ENCODE measurements around the gene UTP14C. TPM values are rescaled to one million over a fixed set of nuclear protein-coding genes. Genes with fewer than 3 reads are reported as not detected.
A peak's percentile ranks its signal among the peaks of the same experiment; 100 is the strongest.

UTP14C gene
- total and polyA plus RNA-seq, 2 of the 13 experiments (the other 11 are each of a cell fraction or from before 2014, with no cell fraction given) = 8.8 to 12.2 TPM

DNA sequence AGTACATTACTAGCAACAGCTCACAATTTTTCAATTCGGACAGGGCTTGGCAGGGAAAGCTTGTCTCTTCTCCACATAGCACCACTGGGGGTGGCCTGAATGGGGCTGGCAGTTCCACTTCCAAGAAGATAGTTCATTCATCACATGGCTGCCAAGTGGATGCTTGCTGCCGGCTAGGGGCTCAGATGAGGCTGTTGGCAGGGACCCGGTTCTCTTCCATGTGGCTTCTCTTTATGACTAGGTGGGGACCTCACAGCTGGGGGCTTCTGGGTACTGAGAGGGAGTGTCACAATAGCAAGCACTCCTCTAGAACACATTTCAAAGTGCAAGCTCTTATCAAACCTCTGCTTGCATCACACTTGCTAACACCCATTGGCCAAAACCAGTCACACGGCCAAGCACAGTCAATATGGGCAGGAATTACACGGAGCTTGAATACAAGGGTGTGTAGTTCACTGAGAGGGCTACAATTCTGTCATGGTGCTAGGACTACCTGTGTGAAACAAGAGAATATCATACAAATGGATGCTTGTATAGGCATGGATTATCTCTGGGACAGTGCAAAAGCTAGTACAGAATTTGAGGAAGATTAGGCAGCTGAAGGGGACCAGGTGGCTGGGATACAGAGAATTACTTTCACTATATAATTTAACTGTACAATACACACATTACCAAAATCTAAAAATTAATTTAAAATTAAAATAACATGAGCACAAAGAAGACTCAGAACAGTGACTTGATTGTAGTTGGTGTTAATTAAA is 45.5 kb upstream of the UTP14C start (continued):
- TF ChIP-seq, protein P1, sequence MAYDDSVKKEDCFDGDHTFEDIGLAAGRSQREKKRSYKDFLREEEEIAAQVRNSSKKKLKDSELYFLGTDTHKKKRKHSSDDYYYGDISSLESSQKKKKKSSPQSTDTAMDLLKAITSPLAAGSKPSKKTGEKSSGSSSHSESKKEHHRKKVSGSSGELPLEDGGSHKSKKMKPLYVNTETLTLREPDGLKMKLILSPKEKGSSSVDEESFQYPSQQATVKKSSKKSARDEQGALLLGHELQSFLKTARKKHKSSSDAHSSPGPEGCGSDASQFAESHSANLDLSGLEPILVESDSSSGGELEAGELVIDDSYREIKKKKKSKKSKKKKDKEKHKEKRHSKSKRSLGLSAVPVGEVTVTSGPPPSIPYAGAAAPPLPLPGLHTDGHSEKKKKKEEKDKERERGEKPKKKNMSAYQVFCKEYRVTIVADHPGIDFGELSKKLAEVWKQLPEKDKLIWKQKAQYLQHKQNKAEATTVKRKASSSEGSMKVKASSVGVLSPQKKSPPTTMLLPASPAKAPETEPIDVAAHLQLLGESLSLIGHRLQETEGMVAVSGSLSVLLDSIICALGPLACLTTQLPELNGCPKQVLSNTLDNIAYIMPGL (CRISPR knock-in tag; IDR thresholded peaks at IDR 0.05; ENCODE audit: borderline replicate concordance in 1 of 2, low read depth in 1 of 2) = 0 out of 4 replicates have a peak, but pooled peaks of 1 of the 2 experiments have one; percentile 28
- TF ChIP-seq, protein P2, sequence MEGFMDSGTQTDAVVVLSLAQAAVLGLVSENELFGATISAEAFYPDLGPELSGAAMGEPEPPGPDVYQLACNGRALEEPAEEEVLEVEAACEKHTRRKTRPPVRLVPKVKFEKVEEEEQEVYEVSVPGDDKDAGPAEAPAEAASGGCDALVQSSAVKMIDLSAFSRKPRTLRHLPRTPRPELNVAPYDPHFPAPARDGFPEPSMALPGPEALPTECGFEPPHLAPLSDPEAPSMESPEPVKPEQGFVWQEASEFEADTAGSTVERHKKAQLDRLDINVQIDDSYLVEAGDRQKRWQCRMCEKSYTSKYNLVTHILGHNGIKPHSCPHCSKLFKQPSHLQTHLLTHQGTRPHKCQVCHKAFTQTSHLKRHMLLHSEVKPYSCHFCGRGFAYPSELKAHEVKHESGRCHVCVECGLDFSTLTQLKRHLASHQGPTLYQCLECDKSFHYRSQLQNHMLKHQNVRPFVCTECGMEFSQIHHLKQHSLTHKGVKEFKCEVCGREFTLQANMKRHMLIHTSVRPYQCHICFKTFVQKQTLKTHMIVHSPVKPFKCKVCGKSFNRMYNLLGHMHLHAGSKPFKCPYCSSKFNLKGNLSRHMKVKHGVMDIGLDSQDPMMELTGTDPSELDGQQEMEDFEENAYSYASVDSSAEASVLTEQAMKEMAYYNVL (CRISPR knock-in tag; IDR thresholded peaks at IDR 0.05; ENCODE audit: borderline replicate concordance) = no peak
- TF ChIP-seq AHDC1 (CRISPR knock-in tag; IDR thresholded peaks at IDR 0.05; ENCODE audit: borderline replicate concordance) = 0 out of 2 replicates have a peak, but pooled peaks have one; percentile 15
- TF ChIP-seq, protein P3, sequence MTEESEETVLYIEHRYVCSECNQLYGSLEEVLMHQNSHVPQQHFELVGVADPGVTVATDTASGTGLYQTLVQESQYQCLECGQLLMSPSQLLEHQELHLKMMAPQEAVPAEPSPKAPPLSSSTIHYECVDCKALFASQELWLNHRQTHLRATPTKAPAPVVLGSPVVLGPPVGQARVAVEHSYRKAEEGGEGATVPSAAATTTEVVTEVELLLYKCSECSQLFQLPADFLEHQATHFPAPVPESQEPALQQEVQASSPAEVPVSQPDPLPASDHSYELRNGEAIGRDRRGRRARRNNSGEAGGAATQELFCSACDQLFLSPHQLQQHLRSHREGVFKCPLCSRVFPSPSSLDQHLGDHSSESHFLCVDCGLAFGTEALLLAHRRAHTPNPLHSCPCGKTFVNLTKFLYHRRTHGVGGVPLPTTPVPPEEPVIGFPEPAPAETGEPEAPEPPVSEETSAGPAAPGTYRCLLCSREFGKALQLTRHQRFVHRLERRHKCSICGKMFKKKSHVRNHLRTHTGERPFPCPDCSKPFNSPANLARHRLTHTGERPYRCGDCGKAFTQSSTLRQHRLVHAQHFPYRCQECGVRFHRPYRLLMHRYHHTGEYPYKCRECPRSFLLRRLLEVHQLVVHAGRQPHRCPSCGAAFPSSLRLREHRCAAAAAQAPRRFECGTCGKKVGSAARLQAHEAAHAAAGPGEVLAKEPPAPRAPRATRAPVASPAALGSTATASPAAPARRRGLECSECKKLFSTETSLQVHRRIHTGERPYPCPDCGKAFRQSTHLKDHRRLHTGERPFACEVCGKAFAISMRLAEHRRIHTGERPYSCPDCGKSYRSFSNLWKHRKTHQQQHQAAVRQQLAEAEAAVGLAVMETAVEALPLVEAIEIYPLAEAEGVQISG (CRISPR knock-in tag; IDR thresholded peaks at IDR 0.05) = peak; percentile 48; the same call in 1 of the 2 replicates
- peak; percentile 98 for TF ChIP-seq ZMYM4 (CRISPR knock-in tag; IDR thresholded peaks at IDR 0.05)
- TF ChIP-seq FOSL2 (CRISPR knock-in tag; IDR thresholded peaks at IDR 0.05) = peak; percentile 59
- TF ChIP-seq ATF7 (IDR thresholded peaks at IDR 0.05) = peak; percentile 41
- no peak for TF ChIP-seq ATF7 (CRISPR knock-in tag; IDR thresholded peaks at IDR 0.05)
- TF ChIP-seq TGIF2 (CRISPR knock-in tag; IDR thresholded peaks at IDR 0.05) = peak; percentile 78; the same call in 1 of the 2 replicates
- peak; percentile 89 for TF ChIP-seq FOXA3 (CRISPR knock-in tag; IDR thresholded peaks at IDR 0.05)
- TF ChIP-seq SOX13 (IDR thresholded peaks at IDR 0.05) = no peak
- TF ChIP-seq SOX13 (CRISPR knock-in tag; conservative IDR thresholded peaks at IDR 0.05 in 1 of 2, IDR thresholded peaks at IDR 0.05 in 1 of 2) = peak in 1 of 2 experiments; percentile 39; a peak in 1 of 4 replicates
